Measurements from ENCODE around the gene ASCL5.

ASCL5 gene

DNA sequence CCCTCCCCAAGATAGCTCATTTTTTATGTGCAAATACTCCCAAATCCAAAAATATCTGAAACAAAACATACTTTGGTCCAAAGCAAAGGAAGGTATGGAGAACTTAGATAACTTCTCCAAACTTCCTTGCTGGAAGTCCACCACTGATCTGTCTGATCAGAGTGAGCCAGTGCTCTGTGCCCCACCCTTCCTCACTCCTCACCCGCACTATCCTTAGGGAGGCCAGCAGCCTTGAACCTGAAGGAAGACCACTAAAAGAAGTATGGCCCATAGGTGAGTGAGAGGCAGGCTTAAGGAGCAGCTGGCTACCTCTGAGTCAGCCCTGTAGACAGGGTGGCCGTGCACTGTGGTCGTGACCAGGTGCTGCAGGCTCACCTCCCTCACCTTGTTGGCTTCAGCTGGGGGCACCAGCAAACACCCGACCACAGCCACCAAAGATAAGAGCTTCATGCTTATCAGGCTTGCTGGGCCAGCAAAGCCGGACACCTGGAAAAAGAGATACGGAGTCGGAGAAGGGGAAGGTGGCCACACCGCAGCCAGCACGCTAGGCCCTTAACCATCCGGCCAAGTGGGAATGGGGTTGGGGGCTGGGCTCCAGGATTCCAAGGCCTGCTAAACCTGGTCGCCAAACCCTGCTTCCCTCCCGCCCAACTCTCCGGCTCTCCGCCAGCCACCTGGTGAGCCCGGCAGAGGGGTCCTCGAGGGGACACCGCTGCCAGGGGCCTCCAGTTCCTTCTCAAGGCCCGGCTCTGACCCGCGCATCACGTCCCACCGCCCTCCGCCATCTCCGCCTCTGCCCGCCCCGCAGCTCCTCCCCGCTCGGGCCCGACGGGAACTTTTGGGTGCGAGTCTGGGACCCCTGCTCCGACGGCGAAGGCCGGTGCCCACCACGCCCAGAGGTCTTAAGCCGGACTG, 26.7 kb upstream of the ASCL5 start:
- DNase-seq (ENCODE audit: low read depth in 2 of 2), result no peak

- no peak for DNase-seq (ENCODE audit: low read depth in 2 of 2)
Observed at GRCh38 chr1:201149400-201149799, 22.4 kb upstream of the ASCL5 start.

GRCh38 chr1:201147396-201148015, 20.5 kb upstream of the ASCL5 start:
- DNase-seq (ENCODE audit: low read depth in 2 of 2), result no peak

- no peak for DNase-seq (ENCODE audit: low read depth in 2 of 2)
Observed at GRCh38 chr1:201146626-201147390, 19.8 kb upstream of the ASCL5 start.

GRCh38 chr1:201145816-201146215, 18.8 kb upstream of the ASCL5 start:
- no peak for DNase-seq (ENCODE audit: low read depth in 2 of 2)

GRCh38 chr1:201145132-201145531, 18.1 kb upstream of the ASCL5 start:
- DNase-seq (ENCODE audit: low read depth in 2 of 2), result no peak

DNA sequence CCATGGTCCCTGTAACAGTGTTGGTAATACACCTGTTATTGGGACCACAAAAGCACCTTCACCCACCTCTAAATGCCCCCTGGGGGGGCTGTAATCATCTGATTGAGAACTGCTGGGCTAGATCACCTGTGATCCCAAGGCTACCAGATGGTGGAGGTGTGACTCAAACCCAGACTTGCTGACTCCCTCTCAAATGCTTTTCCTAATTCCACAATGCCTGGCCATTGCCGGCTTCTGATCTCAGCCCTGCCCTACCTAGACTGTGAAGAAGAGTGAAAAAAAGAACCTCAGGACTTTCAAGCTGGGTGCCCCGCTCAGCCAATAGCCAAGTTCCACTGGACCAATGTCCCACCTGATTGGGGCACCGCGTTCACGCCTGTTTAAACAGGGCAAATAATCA, 17.7 kb upstream of the ASCL5 start:
- no peak for DNase-seq (ENCODE audit: low read depth in 2 of 2)

DNA sequence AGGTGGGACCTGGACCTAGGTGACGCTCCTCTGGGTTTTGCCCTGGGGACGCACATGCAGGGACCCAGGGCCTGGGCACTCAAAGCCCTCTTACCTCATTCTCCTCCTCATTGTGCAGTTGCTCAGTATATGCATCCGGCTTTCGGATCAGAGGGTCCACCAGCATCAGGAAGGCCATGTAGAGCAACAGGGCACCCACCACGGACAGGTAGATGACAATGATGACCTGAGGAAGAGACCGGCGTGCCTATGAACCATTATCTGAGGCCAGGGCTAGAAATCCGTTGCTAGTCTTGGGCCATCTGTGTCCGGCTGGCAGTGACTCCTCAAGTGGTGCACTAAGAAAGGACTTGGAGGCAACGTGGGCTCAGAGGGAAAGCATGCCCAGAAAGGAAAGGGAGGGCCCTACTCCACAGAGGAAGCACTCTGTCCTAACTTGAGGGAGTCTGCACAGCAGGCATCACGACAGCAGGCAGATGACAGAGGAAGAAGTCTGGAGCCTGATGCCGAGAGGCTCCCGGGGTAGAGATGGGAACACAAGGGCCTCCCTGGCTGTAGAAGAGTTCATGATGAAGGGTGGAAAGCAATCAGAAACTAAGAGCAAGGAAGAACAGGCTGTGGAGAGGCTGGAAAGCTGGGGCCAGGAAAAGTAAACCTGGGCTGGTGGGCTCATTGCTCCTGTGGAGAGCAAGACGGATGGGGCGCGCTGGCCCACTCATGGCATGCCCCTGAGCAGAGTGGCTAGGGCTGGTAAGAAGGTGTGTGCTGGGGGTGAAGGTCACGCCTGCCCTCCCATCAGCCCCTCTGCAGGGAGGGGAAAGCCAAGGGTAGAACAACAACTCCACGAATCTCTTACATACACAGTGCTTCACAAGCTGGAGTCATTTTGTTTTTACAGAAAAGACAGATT, 17.0 kb upstream of the ASCL5 start:
- DNase-seq (ENCODE audit: low read depth in 2 of 2), result no peak

GRCh38 chr1:201142849-201143725, 16.1 kb upstream of the ASCL5 start:
- DNase-seq (ENCODE audit: low read depth in 2 of 2), result no peak

DNA sequence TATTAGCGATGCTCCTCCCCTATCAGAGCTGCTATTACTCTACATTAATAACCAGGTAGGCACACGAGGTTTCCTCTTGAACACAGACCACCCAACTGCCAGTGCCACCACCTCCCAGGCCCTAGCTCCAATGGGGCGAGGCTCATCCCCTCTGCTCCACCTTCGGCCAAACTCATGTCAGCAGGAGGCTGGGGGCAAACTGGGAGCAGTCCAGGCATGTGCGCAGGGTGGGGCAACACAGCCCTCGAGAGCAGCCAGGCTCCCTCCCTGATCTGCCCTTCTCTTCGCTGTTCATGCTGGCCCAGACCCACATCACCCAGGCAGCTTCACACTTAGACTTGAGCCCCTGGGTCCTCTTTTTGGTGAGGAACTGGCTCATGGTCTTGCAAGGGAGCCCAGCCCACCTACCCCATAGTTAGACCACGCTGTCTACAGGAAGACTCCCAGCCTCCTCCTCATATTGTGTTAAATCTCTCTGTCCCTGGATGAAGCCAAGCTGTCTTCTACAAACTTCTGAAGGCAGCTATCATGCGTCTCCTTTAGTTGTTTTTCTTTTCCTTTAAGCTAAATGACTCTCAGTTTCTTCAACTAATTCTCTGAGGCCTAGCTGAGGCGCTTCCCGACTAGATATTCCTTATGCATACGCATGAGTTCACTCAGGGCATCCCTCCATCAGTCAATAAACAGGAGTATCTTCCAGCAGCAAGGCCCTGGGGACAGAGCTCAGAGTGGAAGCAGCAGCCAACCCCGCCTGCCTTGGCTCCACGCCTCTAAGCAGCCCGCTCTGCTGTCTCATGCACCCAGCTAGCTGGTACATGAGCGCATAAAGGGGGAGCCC, 15.2 kb upstream of the ASCL5 start:
- DNase-seq (ENCODE audit: low read depth in 2 of 2), result no peak

- DNase-seq (ENCODE audit: low read depth in 2 of 2), result no peak
Observed at GRCh38 chr1:201141418-201141817, 14.4 kb upstream of the ASCL5 start.

DNA sequence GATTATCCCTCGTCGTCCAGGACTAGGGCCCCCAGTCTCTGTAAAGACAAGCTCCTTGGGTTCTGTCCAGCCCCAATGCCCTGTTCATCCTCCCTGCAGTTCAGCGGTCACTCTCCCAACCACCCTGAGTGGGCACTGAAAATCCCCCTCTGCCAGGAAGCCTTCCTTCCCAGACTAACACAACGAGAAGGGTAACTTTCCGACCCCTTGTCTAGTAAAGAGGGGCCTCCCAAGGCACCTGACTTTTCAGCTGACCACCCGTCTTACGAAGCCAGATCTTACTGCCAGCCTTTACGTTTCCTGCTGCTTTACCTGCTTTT, 13.9 kb upstream of the ASCL5 start:
- DNase-seq (ENCODE audit: low read depth in 2 of 2), result no peak

- no peak for DNase-seq (ENCODE audit: low read depth in 2 of 2)
Observed at GRCh38 chr1:201140235-201140940, 13.4 kb upstream of the ASCL5 start.

- DNase-seq (ENCODE audit: low read depth in 2 of 2), result no peak
Observed at GRCh38 chr1:201139756-201140155, 12.8 kb upstream of the ASCL5 start.

- DNase-seq (ENCODE audit: low read depth in 2 of 2), result no peak
Observed at GRCh38 chr1:201139306-201139705, 12.3 kb upstream of the ASCL5 start.

DNA sequence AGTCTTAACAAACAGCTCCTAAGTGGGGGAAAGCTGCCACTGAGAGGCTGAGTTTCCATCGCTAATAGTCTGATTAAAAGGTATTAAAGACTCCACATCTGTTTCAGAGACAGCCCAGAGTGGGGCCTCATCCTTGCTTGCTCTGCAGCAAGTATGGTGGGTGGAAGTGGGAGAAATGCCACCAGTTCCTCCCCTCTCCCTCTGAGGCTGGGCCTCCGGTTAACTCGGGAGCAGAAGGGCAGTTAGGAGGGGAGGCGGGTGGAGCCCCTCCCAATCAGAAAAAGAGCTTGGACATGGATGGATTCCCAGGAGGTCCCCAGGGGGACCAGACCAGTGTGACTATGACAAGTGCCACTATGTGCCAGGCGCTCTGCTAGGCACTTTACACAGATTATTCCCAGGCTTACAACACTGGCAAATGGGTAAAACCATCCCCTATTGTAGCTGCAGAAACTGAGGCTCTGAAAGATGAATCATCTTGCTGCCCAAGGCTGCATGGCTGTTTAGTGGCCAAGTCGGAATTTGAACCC, 11.4 kb upstream of the ASCL5 start:
- no peak for DNase-seq (ENCODE audit: low read depth in 2 of 2)

- no peak for DNase-seq (ENCODE audit: low read depth in 2 of 2)
Observed at GRCh38 chr1:201137579-201138310, 10.8 kb upstream of the ASCL5 start.

DNA sequence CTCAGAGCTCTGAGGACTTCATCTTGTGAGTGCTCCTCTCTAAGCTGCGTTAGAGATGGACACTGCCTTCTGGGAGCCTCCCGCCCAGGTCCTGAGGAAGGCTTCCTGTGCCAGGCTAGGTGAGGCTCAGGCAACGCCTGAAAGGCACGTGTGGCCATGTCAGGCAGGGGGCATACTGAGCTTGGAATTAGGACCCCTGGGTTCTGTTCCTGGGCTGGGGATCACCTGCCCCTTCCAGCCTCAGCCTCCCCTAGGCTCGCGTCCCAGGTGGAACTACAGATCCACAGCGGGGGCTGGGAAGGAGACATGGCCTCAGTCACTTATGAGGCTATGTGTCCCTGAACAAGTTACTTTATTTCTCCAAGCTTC, 10.0 kb upstream of the ASCL5 start:
- no peak for DNase-seq (ENCODE audit: low read depth in 2 of 2)
